Eye (tissue), 1 donor: Measurements from ENCODE around the gene CTDP1.

ENCODE experiments used
- DNase-seq: peaks from one replicate; pipeline ENCODE4 v3.0.0-alpha.2; 2015

Gene CTDP1

GRCh38 chr18:79706006-79706405, 26.4 kb downstream of the CTDP1 start:
- no peak for DNase-seq

DNA sequence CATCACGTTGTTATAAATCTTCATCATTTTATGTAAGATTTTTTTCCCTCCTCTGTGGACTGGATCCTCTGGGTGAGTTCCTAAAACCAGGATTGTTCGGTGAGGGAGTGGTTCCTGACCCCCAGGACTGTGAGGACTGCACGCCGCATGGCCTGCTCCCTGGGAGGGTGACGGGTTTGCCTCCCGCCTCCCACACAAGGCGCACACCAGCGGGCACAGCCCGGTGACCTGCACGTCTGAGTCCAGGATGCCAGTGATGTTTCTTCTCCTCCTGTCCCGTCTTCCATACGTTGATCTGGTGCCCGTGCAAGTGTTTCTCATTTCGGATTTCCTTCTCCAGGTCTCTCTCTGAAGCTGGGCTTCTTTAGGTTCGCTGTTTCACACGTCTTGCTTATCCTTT, 27.1 kb downstream of the CTDP1 start:
- no peak for DNase-seq

- DNase-seq: no peak
Observed at GRCh38 chr18:79707239-79707638, 27.6 kb downstream of the CTDP1 start.

DNA sequence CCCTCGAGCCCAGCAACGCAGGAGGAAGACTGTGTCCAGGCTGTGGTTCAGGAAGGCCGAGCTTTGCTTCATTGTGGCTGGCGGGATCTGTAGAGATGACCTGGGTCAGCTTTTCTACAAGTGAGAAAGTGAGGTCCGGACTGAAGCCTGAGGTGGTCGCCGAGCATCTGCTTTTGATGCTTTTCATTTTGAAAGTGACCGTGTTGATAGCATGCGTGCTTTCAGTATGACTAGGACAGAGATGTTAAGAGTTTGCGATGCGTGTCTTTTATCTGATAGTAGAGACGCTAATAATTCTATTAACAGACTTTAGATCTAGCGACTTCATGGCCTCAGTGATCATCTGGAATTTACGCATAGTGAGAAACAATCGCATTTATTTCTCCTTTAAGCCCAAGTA, 28.1 kb downstream of the CTDP1 start:
- no peak for DNase-seq

GRCh38 chr18:79708412-79708811, 28.8 kb downstream of the CTDP1 start:
- DNase-seq: no peak

GRCh38 chr18:79712206-79712857, 32.7 kb downstream of the CTDP1 start:
- no peak for DNase-seq

GRCh38 chr18:79713341-79713740, 33.7 kb downstream of the CTDP1 start:
- DNase-seq: no peak

DNA sequence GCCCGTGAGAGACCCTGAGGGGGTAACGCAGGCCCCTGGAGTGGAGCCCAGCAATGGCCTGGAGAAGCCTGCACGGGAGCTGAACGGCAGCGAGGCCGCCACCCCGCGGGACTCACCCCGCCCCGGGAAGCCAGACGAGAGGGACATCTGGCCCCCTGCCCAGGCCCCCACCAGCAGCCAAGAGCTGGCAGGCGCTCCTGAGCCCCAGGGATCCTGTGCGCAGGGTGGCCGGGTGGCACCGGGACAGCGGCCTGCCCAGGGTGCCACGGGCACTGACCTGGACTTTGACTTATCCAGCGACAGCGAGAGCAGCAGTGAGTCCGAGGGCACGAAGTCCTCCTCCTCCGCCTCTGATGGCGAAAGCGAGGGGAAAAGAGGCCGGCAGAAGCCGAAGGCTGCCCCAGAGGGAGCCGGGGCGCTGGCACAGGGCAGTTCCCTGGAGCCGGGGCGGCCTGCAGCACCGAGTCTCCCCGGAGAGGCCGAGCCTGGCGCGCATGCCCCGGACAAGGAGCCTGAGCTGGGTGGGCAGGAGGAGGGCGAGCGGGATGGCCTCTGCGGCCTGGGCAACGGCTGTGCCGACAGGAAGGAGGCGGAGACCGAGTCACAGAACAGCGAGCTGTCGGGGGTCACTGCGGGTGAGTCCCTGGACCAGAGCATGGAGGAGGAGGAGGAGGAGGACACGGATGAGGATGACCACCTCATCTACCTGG, 35.1 kb downstream of the CTDP1 start:
- no peak for DNase-seq

DNA sequence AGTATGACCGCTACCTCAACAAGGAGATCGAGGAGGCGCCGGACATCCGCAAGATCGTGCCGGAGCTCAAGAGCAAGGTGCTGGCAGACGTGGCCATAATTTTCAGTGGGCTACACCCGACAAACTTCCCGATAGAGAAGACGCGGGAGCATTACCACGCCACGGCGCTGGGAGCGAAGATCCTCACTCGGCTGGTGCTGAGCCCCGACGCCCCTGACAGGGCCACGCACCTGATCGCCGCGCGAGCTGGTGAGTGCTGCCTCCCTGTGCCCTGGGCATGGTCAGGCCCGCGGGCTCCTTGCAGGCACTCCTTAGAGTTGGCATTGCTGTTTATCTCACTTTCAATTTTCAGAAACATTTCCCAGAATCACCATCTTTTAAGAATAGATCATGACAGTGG, 35.7 kb downstream of the CTDP1 start:
- DNase-seq: no peak

DNA sequence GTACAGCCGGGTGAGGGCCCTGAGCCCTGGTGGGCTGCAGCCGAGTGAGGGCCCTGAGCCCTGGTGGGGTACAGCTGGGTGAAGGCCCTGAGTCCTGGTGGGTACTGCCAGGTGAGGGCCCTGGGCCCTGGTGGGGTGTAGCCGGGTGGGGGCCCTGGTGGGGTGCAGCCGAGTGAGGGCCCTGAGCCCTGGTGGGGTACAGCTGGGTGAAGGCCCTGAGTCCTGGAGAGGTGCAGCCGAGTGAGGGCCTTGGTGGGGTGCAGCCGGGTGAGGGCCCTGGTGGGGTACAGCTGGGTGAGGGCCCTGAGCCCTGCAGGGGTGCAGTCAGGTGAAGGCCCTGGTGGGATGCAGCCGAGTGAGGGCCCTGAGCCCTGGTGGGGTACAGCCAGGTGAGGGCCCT, 37.5 kb downstream of the CTDP1 start:
- no peak for DNase-seq

- no peak for DNase-seq
Observed at GRCh38 chr18:79717555-79718074, 38.0 kb downstream of the CTDP1 start.

- no peak for DNase-seq
Observed at GRCh38 chr18:79718126-79718525, 38.5 kb downstream of the CTDP1 start.

DNA sequence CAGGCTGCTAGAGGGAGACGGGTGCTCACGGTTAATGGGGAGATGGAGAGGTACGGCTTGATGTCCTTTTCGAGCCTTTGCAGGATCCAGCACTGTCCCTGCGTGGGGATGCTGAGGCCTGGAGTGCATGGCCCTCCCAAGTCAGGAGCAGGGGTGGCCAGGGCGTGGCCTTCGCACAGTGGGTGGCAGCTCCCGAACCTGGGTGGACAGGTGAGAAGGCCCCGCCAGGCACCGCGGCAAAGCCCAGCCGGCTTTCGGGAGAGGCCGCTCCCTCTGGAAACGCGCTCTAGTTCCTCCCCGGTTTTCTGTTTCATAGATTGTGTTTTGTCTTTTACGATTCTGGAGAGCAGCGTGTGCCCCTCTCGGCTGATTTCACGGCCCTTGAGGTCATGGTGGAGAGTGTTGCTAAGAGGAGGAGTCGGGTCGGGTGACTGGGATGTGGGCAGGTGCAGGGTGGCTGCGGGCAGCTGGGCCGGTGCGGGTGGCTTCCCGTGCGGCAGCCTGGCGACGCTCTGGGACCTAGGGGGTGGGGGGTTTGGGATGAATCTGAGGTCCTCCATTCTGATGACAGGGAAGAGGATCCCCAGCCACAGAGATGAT, 39.4 kb downstream of the CTDP1 start:
- no peak for DNase-seq

DNA sequence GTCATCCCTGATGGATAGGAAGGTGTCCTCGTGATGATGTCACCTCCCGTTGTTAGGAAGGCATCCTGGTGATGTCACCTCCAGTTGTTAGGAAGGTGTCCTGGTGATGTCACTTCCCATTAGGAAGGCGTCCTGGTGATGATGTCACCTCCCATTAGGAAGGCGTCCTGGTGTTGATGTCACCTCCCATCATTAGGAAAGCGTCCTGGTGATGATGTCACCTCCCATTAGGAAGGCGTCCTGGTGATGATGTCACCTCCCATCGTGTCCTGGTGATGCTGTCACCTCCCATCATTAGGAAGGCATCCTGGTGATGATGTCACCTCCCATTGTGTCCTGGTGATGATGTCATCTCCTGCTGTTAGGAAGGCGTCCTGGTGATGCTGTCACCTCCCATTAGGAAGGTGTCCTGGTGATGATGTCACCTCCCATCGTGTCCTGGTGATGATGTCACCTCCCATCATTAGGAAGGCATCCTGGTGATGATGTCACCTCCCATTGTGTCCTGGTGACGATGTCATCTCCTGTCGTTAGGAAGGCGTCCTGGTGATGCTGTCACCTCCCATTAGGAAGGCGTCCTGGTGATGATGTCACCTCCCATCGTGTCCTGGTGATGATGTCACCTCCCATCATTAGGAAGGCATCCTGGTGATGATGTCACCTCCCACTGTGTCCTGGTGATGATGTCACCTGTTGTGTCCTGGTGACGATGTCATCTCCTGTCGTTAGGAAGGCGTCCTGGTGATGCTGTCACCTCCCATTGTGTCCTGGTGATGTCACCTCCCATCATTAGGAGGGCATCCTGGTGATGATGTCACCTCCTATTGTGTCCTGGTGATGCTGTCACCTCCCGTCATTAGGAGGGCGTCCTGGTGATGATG, 40.1 kb downstream of the CTDP1 start:
- peak; percentile 9 for DNase-seq

DNA sequence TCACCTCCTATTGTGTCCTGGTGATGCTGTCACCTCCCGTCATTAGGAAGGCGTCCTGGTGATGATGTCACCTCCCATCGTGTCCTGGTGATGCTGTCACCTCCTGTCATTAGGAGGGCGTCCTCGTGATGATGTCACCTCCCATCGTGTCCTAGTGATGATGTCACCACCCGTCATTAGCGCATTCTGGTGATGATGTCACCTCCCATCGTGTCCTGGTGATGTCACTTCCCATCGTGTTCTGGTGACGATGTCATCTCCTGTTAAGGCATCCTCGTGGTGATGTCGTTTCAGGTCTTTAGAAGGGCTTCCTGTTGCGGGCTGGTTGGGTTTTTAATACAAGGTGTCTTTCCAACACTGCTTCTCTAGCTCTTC, 40.7 kb downstream of the CTDP1 start:
- peak; percentile 16 for DNase-seq

DNA sequence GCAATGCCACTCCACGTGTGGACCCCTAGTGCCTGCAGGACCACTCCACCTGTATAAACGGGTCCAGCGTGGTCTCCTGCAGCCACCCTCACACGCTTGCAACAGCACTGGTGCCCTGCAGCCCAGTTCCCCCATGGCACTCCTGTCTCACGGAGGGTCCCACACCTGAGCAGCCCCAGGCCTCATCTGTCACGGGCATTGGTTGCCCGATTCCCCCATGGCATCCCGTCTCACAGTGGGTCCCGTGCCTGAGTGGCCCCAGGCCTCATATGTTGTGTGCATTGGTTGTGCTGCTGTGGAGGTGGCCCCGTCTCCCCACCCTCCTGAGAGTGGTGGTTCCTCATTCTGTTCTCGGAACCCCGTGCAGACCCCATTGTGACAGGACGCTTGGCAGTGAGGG, 43.4 kb downstream of the CTDP1 start:
- DNase-seq: no peak

- no peak for DNase-seq
Observed at GRCh38 chr18:79723628-79724027, 44.0 kb downstream of the CTDP1 start.

- no peak for DNase-seq
Observed at GRCh38 chr18:79724299-79725080, 44.9 kb downstream of the CTDP1 start.

DNA sequence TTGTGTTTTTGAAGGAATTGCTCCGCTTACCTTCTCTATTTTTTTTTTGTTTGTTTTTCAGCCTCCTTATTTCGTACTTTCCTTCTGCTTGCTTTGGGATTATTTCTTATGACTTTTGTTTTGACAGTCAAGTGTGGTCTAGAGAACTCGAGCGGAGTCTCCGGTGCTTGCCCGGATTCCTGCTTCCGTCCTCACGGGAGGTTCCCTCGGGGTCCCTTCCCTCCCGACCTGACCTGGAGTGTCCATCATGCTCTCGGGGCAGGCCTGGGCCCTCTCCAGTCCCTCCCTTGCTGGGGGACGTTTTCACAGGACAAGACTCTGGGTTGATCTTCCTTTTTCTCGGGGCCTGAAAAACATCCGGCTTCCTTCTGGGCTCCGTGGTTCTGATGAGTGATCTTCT, 45.9 kb downstream of the CTDP1 start:
- DNase-seq: no peak

GRCh38 chr18:79726721-79727120, 47.1 kb downstream of the CTDP1 start:
- DNase-seq: no peak

- DNase-seq: no peak
Observed at GRCh38 chr18:79727211-79727610, 47.6 kb downstream of the CTDP1 start.

GRCh38 chr18:79728931-79729586, 49.5 kb downstream of the CTDP1 start:
- no peak for DNase-seq
